ENCODE data around the gene BCAS1.
A peak's percentile ranks its signal among the peaks of the same experiment; 100 is the strongest.

Gene BCAS1

DNA sequence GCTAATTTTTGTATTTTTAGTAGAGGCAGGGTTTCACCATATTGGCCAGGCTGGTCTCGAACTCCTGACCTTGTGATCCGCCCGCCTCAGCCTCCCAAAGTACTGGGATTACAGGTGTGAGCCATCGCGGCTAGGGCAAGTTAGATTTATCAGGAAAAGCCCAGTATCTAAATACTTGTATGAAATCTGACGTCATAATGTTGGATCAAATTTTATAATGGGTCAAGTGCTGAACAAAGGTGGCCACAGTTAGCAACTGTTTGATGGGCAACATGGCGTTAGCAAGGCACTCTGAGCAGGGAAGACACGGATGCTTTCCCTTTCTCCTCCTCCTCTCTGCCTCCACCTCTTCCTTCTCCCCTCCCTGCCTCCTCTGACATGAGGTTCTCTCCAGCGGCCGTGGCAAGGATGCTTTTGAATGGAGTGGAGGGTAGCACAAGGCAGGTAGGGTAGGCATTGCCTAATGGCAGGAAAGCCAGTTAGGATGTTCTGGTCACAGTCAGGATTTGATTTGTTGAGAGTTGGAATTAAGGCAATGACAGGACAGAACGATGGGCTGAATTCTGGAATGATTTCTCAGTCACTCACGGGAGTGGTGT lies 149.6 kb downstream of the BCAS1 start:
- no peak for DNase-seq

GRCh38 chr20:53919886-53920285 lies 150.5 kb downstream of the BCAS1 start:
- no peak for DNase-seq

DNA sequence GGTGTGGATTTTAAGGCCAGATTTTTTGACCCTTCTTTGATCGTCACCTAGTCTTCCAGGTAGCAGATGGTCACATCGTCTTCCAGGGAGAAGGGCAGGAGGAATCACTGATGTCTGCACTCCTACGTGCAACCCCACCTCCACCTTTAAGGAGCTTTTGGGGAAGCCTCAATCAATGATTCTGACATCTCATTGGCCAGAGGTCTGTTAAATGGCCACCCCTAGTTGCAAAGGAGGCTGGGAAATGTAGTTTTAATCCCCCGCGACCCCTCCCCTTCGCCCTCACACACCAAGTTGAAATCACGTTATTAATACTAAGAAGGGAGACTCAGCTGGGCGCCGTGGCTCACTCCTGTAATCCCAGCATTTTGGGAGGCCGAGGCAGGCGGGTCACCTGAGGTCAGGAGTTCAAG lies 151.4 kb downstream of the BCAS1 start:
- no peak for DNase-seq

GRCh38 chr20:53918020-53918311 lies 152.4 kb downstream of the BCAS1 start:
- no peak for DNase-seq

- no peak for DNase-seq
Measured at GRCh38 chr20:53917145-53918019, 153.0 kb downstream of the BCAS1 start.

- no peak for DNase-seq
Measured at GRCh38 chr20:53916173-53916512, 154.3 kb downstream of the BCAS1 start.

- peak; percentile 95 for DNase-seq
Measured at GRCh38 chr20:53915446-53916172, 154.8 kb downstream of the BCAS1 start.

GRCh38 chr20:53914781-53915445 lies 155.5 kb downstream of the BCAS1 start:
- DNase-seq = no peak

DNA sequence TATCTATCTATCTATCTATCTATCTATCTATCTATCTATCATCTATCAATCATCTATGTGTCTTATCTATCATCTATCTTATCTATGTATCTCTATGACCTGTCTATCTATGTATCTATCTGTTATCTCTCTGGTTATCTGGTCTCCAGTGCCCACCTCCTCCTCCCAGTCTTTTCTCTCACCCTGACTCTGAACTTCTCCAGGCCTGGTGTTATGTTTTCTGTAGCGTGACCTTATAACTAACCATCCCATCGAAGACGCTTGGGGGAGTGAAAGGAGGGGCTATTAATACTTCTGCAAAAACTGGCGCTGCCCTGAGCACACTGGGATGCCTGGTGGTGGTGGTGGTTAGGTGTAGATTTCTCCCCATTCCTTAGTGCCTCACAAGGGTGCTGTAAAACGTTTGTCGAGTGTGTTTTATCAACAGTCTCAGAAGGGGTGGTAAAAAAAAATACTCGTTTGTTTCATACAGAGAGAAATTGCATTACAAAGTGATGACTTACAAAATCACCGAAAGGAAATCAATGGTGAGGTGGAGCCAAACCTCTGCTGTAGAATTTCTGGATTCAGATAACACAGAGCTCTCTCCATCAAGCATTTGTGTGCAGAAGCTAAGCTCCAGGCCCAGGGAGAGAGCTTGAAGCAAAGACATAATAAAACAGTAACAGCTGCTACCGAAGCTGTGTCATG lies 156.2 kb downstream of the BCAS1 start:
- no peak for DNase-seq

DNA sequence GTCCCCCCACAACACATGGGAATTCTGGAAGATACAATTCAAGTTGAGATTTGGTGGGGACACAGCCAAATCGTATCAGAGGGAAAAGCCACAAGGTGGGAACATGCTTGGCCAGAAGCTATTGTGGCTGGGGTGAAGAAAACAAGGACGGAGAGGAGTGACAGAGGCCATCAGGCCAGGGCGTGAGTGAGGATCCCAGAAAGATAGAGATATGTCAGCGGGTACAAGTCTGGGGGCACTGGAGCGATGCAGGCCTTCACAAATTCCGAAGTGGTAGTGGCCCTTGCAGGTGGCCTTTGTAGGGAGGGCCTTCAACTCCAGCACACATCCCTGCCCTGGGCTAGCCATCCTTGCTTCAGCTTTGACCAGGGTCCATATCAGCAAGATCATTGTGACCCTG lies 159.1 kb downstream of the BCAS1 start:
- no peak for DNase-seq

DNA sequence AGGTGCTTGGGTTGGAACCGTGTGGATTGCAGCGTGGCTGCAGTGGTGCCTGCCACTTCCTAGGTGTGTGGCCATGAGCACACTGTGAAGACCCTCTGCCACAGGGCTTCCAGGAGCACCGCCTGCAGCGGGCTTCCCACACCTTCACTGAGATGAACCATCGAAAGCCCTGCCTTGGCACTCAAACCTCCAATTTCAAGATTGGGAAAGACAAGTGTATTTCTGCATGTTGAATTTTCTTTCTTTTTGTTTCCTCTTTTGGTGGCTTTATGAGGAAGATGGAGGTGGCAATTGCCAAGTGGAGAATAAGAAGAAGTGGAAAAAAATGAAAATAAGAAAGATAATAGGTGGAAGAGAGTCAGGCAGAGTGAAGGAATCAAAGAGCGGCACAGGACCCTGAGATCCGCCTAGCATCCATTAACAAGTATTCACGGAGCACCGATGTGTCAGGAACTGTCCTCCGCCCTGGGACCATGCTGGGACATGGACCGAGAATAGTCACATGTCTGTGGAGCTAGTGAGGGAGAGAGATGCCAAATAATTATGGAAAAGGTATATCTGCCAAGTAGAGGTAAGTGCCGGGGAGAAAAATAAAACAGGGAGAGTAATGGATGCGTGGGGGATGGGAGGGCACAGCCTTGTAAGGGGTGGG lies 159.9 kb downstream of the BCAS1 start:
- no peak for DNase-seq

DNA sequence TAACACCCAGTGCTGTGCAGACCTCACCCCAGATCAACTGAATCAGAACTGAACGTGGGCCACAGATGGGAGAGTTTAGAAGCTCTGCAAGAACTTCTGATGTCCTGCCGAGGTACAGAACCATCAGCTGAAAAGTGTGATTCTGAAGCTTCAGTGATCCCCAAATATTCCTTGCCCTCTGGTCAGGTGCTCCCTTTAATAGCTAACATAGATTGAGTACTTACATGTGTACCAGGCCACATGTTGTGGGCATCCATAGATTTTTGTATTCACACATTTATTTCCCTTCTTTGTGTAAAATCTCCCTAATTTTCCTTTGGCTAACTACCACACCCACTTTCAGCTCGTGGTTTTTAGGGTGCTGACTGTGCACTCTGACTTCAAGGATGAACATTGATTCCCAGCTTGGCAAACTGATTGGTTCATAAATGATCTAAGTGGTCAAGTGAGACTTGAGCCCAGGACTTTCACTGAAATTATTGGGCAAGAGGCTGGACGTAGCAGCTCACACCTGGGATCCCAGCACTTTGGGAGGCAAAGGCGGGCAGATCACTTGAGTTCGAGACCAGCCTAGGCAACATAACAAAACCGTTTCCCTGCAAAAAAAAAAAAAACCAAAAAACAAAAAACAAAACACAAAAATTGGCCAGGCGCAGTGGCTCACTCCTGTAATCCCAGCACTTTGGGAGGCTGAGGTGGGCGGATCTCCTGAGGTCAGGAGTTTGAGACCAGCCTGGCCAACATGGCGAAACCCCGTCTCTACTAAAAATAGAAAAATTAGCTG lies 162.2 kb downstream of the BCAS1 start:
- DNase-seq = no peak

GRCh38 chr20:53905820-53906191 lies 164.6 kb downstream of the BCAS1 start:
- DNase-seq = no peak

- DNase-seq = no peak
Measured at GRCh38 chr20:53905019-53905819, 165.2 kb downstream of the BCAS1 start.

GRCh38 chr20:53904261-53904660 lies 166.1 kb downstream of the BCAS1 start:
- DNase-seq = no peak

GRCh38 chr20:53903652-53903987 lies 166.8 kb downstream of the BCAS1 start:
- no peak for DNase-seq

DNA sequence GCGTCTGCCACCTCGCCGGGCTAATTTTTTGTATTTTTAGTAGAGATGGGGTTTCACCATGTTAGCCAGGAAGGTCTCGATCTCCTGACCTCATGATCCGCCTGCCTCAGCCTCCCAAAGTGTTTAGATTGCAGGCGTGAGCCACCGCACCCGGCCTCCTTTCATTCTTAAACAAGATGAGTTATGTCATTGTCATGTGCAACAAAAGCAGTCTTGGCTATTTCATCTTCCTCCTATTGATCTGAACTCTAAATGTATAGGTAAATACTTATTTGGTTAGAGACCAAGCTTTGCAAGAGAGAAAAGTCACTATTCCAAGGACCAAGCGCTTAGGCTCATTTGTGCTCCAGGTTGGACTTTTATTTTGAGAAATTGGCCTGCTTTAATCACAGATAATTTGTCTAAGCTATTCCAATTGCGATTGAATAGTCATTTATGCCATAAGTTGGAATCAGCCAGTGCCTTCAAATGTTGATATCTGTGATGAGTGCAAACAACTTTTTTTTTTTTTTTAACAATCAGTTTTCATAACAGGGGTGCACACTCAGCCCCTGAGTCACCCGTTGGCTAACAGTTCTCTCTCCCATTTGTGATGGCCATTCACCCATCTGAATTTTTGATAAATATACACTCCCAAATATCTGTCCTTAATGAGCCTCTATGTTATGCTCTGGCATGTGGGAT lies 167.3 kb downstream of the BCAS1 start:
- no peak for DNase-seq

- no peak for DNase-seq
Measured at GRCh38 chr20:53901497-53902096, 168.8 kb downstream of the BCAS1 start.

DNA sequence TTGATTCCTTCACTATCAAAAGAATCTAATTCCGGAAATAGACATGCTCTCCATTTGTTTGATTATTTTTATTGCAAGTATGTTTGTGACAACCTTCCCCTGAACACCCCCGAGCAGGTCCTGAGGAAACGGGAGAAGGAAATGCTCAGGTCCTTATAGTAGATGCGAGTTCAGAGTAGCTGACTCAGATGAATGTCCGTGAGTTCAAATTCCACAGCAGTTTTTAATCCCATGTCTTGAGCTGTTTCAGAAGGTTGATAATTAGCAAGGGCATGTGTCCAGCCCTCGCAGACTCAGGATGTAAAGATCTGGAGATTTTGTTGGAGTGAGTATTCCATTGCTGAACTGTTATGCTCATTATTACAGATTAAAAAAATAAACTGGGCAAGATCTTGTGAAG lies 169.3 kb downstream of the BCAS1 start:
- no peak for DNase-seq

Measured in activated T-cell treated with anti-CD3 and anti-CD28 coated beads, Interleukin-2, amount 50 U/mL, for 1 hour (primary cell).